ENCODE data around the gene COMMD10.

COMMD10 gene

DNA sequence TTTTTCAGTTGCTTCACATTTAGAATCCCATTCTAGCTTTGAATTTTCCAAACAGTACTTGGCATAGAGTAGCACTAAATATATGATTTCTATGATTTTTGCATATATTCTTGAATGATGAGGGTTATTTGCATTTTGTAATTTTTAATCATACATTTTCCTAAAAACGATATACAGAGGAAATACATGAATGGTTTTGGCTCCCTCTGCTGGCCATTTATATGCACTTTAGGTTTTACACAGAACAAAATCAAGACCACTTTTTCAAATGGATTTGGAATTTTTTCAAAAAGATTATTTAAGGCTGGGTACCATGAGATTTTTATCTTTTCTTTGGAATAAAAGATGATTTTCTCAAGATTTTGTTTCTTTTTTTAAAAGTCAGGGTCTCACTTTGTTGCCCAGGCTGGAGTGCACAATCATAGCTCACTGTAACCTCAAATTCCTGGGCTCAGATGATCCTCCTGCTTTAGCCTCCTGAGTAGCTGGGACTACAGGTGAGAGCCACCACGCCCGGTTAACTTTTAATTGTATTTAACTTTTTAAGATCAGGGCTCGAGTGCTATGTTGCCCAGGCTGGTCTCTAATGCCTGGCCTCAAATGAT, 16.7 kb upstream of the COMMD10 start:
- no peaks in the 10 kb centered on the region for H3K9me3 ChIP-seq (ENCODE audit: insufficient read depth, low read length)
- no peak overlapping the region for H3K4me3 ChIP-seq (ENCODE audit: insufficient read depth, low read length, poor library complexity, severe bottlenecking)
- H3F3A ChIP-seq (ENCODE audit: insufficient read depth): no peaks in the 10 kb centered on the region
- TF ChIP-seq EZH2phosphoT487 (conservative IDR thresholded peaks at IDR 0.05; ENCODE audit: low read length): no peak
- TF ChIP-seq, protein P1, sequence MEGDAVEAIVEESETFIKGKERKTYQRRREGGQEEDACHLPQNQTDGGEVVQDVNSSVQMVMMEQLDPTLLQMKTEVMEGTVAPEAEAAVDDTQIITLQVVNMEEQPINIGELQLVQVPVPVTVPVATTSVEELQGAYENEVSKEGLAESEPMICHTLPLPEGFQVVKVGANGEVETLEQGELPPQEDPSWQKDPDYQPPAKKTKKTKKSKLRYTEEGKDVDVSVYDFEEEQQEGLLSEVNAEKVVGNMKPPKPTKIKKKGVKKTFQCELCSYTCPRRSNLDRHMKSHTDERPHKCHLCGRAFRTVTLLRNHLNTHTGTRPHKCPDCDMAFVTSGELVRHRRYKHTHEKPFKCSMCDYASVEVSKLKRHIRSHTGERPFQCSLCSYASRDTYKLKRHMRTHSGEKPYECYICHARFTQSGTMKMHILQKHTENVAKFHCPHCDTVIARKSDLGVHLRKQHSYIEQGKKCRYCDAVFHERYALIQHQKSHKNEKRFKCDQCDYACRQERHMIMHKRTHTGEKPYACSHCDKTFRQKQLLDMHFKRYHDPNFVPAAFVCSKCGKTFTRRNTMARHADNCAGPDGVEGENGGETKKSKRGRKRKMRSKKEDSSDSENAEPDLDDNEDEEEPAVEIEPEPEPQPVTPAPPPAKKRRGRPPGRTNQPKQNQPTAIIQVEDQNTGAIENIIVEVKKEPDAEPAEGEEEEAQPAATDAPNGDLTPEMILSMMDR (IDR thresholded peaks at IDR 0.05; ENCODE audit: insufficient read depth, low read length, poor library complexity, severe bottlenecking): peak; percentile 61
- H3K4me2 ChIP-seq (ENCODE audit: low read depth, low read length, poor library complexity, severe bottlenecking): no peak overlapping the region
- no peaks in the 10 kb centered on the region for H3K79me2 ChIP-seq (ENCODE audit: insufficient read depth, low read length)
- no peaks in the 10 kb centered on the region for H3K36me3 ChIP-seq (ENCODE audit: low read length)
- H4K20me1 ChIP-seq (ENCODE audit: low read depth, low read length): no peaks in the 10 kb centered on the region
- H3K27me3 ChIP-seq (ENCODE audit: low read length): no peaks in the 10 kb centered on the region
- H3K9me2 ChIP-seq (replicated peaks; ENCODE audit: insufficient read depth, low read length): no peaks in the 10 kb centered on the region
- no peak overlapping the region for H2AFZ ChIP-seq (ENCODE audit: low read depth, low read length, severe bottlenecking)
- H3K9ac ChIP-seq (ENCODE audit: low read length): no peak overlapping the region
- no peak overlapping the region for H3K27ac ChIP-seq (ENCODE audit: low read depth, low read length)

DNA sequence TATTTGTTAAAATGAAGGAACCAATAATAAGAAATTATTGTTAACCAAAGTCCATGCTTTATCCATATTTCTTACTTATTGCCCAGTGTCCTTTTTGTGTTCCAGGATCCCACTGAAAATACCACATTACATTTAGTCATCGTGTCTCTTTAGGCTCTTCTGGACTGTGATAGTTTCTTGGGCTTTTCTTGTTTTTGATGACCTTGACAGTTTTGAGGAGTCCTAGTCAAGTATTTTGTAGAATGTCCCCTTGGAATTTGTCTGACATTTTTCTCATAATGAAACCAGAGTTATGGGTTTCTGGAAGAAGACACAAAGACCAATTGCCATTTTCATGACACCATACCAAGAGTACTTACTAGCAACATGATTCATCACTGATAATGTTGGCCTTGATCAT, 13.6 kb upstream of the COMMD10 start:
- Histone ChIP-seq H3K9me2 (replicated peaks; ENCODE audit: insufficient read depth, low read length) (no peaks in the 10 kb centered on the region), H3K79me2 (ENCODE audit: insufficient read depth, low read length) (no peaks in the 10 kb centered on the region), H3K36me3 (ENCODE audit: low read length) (no peaks in the 10 kb centered on the region), H3F3A (ENCODE audit: insufficient read depth) (no peaks in the 10 kb centered on the region), H3K27me3 (ENCODE audit: low read length) (no peaks in the 10 kb centered on the region), H3K4me2 (ENCODE audit: low read depth, low read length, poor library complexity, severe bottlenecking) (no peak overlapping the region), H3K9me3 (ENCODE audit: insufficient read depth, low read length) (no peaks in the 10 kb centered on the region), H2AFZ (ENCODE audit: low read depth, low read length, severe bottlenecking) (no peak overlapping the region), H3K27ac (ENCODE audit: low read depth, low read length) (no peak overlapping the region), H3K9ac (ENCODE audit: low read length) (no peak overlapping the region), H4K20me1 (ENCODE audit: low read depth, low read length) (no peaks in the 10 kb centered on the region), H3K4me3 (ENCODE audit: insufficient read depth, low read length, poor library complexity, severe bottlenecking) (no peak overlapping the region)
- TF ChIP-seq, protein P1 (IDR thresholded peaks at IDR 0.05; ENCODE audit: insufficient read depth, low read length, poor library complexity, severe bottlenecking): no peak
- no peak for TF ChIP-seq EZH2phosphoT487 (conservative IDR thresholded peaks at IDR 0.05; ENCODE audit: low read length)

DNA sequence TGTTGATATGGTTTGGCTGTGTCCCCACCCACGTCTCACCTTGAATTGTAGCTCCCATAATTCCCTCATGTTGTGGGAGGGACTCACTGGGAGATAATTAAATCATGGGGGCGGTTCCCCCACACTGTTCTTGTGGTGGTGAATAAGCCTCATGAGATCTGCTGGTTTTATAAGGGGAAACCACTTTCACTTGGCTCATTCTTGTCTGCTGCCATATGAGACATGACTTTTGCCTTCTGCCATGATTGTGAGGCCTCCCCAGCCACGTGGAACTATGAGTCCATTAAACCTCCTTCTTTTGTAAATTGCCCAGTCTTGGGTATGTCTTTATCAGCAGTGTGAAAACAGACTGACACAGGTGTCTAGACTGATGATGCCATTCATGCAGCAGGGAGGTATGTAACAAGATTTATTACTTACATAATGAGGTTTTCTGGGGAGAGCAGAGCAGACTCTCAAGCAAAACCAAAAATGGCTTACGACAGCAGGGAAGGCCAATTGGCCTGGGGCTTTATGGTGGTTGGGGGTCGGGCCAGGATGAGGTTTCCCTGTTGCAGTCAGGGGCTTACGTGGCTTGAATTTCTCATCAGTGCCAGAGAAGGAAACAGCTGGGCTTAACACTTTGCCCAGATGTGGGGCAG, 9.5 kb upstream of the COMMD10 start:
- Histone ChIP-seq H3K4me2 (ENCODE audit: low read depth, low read length, poor library complexity, severe bottlenecking) (peak overlapping the region; percentile 35), H4K20me1 (ENCODE audit: low read depth, low read length) (no peaks in the 10 kb centered on the region), H3K9me2 (replicated peaks; ENCODE audit: insufficient read depth, low read length) (no peaks in the 10 kb centered on the region), H3K79me2 (ENCODE audit: insufficient read depth, low read length) (no peaks in the 10 kb centered on the region), H3K36me3 (ENCODE audit: low read length) (no peaks in the 10 kb centered on the region), H3K27ac (ENCODE audit: low read depth, low read length) (no peak overlapping the region), H3F3A (ENCODE audit: insufficient read depth) (peaks cover 4% of the 10 kb centered on the region; the same call in 1 of the 2 replicates), H3K27me3 (ENCODE audit: low read length) (no peaks in the 10 kb centered on the region), H3K9me3 (ENCODE audit: insufficient read depth, low read length) (no peaks in the 10 kb centered on the region), H3K4me3 (ENCODE audit: insufficient read depth, low read length, poor library complexity, severe bottlenecking) (no peak overlapping the region), H2AFZ (ENCODE audit: low read depth, low read length, severe bottlenecking) (no peak overlapping the region), H3K9ac (ENCODE audit: low read length) (no peak overlapping the region)
- TF ChIP-seq, protein P1 (IDR thresholded peaks at IDR 0.05; ENCODE audit: insufficient read depth, low read length, poor library complexity, severe bottlenecking): no peak
- no peak for TF ChIP-seq EZH2phosphoT487 (conservative IDR thresholded peaks at IDR 0.05; ENCODE audit: low read length)
